ENCODE results near the gene FAM236D. TPM values are rescaled to one million over a fixed set of nuclear protein-coding genes. Genes with fewer than 3 reads are reported as not detected.

Gene FAM236D
- total RNA-seq, 1 donor from 2014 or later = not detected

Other genes with a start within 250 kb of the FAM236D start
- 17.6 and 21.1 TPM in 2 replicates for gene HDAC8, start 235.4 kb downstream of the FAM236D start, total RNA-seq
- 13.4 and 15.5 TPM in 2 replicates for gene PHKA1, start 93.9 kb downstream of the FAM236D start, total RNA-seq
- gene DMRTC1B, start 31.3 kb downstream of the FAM236D start, total RNA-seq = not detected in 2 replicates
- not detected in 2 replicates for gene FAM236B, start 25.6 kb downstream of the FAM236D start, total RNA-seq
- not detected in 2 replicates for gene FAM236C, start 104.4 kb upstream of the FAM236D start, total RNA-seq
- gene FAM236A, start 130.0 kb upstream of the FAM236D start, total RNA-seq = not detected in 2 replicates
- not detected in 2 replicates for gene DMRTC1, start 135.6 kb upstream of the FAM236D start, total RNA-seq
- gene PABPC1L2B, start 194.7 kb upstream of the FAM236D start, total RNA-seq = not detected in 2 replicates